GM18526 (cell line): Measurements from ENCODE around the gene BTG1.

Experiments
- POLR2A ChIP-seq: IDR thresholded peaks from 3 replicates; pipeline ENCODE4 v1.6.1; 2011; ENCODE audit not compliant: insufficient read length; ENCODE audit errors: extremely low read depth

Gene BTG1

DNA sequence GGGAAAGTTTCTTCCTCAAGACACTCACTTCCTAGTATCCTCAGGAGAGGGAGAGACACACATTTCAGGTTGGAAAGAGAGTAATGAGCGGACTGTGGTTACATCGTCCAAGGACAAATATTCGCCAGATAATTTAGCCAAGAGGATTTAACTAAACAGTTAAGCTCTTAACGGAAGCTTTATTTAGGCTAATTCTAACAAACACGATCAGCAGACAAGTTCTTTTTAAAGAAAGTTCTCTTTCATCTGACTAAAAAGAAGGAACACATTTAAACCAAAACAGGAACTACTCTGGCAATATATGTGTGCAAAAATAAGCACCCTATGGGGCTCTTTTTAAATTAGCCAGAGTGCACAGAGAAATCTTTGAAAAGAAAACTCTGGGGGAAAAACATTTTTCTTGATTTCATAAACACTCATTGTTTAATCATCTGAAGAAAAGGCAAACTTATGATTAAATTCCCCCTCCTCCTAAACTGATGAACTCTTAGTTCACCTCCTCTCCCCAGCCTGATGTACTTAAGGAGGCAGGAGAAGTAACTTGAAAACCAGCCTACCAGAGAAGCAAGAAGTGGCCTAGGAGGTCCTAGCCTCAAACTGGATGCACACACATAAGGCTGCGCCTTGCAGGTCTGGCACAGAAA, 13.3 kb upstream of the BTG1 start:
- no peak for TF ChIP-seq POLR2A

DNA sequence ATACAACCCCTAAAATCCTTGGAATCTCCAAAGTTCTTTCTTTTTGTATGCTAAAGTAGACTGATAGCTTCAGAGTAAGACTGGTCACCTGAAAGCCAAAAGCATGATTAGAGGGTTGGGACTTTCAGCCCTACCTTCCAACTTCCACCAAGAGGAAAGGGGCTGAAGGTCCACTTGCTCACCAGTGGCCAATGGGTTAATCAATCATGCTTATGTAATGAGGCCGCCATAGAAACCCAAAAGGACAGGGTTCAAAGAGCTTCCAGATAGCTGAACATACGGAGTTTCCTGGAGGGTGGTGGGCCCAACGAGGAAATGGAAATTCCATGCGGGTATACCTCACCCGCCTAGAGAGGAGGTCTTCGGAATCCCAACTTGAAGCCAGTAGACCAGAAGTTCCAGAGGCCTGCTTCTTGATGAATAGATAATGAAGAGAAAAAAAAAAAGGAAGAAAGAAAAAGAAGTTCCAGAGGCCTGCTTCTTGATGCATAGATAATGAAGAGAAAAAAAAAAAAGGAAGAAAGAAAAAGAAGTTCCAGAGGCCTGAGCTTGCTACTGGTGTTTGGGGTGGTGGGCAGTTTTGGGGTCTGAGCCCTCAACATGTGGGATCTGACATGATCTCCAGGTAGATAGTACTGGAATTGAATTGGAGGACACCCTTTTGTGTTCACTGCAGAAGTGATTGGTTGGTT, 11.2 kb upstream of the BTG1 start:
- TF ChIP-seq POLR2A = no peak

- TF ChIP-seq POLR2A = no peak
Measured at GRCh38 chr12:92156139-92156538, 10.5 kb upstream of the BTG1 start.

DNA sequence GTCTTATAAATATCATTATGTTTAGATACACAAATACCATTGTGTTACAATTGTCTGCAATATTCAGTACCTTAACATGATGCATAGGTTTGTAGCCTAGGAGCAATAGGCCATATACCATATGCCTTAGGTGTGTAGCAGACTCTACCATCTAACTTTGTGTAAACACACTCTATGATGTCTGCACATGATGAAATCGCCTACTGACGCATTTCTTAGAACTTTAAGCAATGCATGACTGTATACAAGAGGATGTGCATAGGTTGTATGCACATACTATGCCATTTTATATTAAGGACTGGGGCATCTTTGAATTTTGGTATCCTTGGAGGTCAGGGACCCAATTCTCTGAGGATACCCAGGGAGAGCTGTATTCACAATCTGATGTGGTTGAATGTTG, 10.1 kb upstream of the BTG1 start:
- no peak for TF ChIP-seq POLR2A

- TF ChIP-seq POLR2A = no peak
Measured at GRCh38 chr12:92151916-92152315, 6.3 kb upstream of the BTG1 start.

DNA sequence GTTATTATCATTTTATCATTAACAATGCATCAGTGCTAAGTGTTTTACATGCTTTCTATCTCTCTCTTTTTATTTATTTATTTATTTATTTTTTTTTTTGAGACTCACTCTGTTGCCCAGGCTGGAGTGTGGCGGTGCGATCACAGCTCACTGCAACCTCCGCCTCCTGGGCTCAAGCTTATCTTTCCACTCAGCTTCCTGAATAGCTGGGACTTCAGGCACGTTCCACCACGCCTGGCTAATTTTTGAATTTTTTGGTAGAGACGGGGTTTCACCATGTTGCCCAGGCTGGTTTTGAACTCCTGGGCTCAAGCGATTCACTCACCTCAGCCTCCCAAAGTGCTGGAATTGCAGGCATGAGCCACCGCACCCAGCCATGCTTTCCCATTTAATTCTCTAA, 3.9 kb upstream of the BTG1 start:
- TF ChIP-seq POLR2A = no peak

GRCh38 chr12:92147491-92147890, 1.8 kb upstream of the BTG1 start:
- TF ChIP-seq POLR2A = no peak

- TF ChIP-seq POLR2A = no peak
Measured at GRCh38 chr12:92146497-92147224, 1.0 kb upstream of the BTG1 start.

- TF ChIP-seq POLR2A = no peak
Measured at GRCh38 chr12:92145481-92145730, 240 bp downstream of the BTG1 start.

DNA sequence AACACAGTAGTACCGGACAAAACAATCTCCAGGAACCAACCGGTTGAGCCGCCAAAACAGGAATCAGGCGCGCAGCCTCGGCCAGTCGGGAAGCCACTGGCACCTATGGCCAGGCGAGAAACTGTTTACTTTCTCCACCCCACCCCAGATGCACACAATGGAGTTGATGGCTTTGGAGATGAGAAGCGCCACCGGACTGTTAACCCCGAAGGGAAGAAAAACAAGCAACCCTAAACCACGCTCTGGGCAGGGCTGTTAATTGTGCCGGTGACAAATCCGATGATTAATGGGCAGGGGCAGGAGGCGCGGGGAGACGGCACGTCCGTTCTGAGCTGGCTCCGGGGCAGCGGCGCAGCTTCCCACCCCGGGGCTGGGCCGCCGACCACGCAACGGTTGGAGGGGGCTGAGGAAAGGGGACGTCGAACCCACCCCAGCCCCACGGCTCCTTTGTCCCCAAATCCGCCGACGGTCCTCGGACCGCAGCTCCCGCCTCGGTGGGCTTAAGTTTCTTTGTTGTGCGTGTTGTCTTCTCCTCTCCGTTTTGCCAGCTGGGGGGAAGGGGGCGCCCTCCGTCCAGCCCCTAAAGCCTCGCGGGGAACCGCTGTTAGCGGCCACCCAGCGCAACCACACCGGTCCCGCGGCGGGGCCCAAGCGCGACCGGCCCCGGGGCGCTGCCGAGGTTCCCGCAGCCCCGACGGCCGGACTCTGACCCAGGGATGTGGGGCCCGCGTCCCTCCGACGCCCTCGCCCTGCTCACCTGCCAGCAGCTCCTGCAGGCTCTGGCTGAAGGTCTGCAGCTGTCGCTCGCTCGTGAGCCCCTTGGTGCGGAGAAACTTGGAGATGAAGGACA, 790 bp downstream of the BTG1 start:
- no peak for TF ChIP-seq POLR2A

DNA sequence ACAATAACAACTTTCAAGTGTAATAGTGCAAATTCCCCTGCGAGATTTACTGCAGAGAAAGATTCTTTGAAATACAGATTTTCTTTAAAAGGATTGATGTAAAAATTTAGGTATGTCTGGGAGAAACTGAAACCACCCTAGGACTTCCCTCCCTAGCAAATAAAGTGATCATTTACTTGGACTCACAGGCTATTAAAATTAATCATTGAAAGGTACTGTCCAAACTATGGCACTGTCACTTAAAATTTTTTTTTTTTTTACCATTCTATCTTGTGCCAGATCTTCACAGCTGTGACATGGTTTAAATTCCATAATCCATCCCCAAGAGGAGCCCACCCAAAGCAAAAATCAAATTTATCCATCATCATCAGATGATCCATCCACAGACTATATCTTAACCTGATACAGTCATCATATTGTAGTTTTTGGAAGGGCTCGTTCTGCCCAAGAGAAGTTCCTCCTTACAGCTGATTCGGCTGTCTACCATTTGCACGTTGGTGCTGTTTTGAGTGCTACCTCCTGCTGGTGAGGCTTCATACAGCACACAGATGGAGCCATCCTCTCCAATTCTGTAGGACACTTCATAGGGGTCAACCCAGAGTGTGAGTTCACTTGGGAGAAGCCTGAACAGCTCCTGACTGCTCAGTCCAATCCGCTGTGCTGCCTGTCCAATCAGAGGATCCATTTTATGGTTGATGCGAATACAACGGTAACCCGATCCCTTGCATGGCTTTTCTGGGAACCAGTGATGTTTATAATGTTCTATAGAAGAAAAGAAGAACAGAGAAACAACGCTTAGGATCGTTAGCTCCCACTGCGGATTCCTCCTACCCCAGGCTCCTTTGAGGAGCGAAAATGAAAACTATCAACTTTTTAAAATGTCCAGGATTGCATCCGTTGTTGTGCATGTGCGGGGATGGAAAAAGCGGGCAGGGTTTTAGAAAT, 1.7 kb downstream of the BTG1 start:
- peak; percentile 41 for TF ChIP-seq POLR2A

GRCh38 chr12:92143258-92143657, 2.4 kb downstream of the BTG1 start:
- TF ChIP-seq POLR2A = no peak

- no peak for TF ChIP-seq POLR2A
Measured at GRCh38 chr12:92142251-92142926, 3.3 kb downstream of the BTG1 start.

DNA sequence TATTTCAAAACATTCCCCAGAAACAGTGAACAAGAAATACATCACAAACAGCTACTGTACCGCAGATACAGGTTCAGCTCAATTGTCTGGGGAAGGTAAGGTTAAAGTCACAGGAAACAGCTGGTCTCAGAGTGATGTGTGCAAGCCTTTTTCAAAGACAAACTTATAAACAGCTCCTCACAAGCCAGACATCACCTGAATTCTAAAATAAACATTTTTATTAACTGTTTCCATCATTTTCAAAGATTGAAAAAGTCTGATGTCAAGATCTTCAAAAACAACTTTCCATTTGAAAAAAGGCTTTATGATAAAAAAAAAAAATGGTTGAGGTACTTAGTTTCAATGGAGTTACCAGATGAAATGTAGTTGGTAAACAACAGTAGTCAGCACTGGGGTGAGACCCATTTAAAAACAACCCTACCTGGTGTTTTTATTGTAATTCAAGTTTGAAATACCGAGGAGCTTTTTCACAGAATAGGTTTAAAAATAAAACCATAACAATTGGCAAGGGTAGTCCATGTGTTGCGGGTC, 4.0 kb downstream of the BTG1 start:
- TF ChIP-seq POLR2A = no peak
